ENCODE results near the gene SYNDIG1.

The SYNDIG1 gene

DNA sequence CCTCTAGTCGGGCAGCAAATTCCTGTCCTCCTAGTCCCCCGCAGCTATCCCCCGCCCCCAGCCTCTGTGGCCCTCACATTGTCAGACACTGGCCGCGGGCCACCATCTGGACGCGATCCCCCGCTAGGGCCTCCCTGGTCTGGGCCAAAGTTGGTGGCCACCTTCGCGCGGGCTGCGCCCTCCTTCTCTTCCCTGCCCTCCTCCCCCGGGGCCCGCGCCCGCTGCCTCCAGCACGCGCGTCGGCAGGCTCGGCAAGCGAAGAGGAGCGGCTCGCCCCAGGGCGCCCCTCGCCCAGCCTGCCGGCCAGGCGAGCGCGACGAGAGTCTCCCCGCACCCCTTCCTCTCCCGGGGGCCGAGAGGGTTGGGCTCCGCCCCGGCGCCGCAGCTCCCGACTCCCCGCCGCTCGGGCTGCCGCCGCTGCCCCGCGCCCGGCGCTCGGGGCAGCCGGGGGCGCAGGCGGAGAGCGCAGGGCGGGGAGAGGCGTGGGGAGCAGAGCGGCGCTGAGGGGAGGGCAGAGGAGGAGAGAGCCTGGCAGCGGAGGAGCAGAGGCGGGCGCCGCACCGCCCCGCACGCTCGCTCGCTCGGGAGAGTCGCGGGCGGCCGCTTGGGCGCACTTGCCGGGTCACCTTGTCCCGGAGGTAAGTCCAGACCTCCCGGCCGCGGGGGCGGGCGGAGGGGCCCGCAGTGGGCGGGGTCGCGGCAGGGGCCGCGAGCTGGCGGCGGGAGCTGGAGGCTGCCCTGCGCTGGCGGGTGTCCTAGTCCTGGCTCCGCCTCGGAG, at the start of gene SYNDIG1:
Gene SYNDIG1, plus strand, starts transcription at position 514 of the 778 bp plus-strand sequence. CDS start 73,469 bp downstream, outside the sequence.
- DNase-seq: no peak

DNA sequence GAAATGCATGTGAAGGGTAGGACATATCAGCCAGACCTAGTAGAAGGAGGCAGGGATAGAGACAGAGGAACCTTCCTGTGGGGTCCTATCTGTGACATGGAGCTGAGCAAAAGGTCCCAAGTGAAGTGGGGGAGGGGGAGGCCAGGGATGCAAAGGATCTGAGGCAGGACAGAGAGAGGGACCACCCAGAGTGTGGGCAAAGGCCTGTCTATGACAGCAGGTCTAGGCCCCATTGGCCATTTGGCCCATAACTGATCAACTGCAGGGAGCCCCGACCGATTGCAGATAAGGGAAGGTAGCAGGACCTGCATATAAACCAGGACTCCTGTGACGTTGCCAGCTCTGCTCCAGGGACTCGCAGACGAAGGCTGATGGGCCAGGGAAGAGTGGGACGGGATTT, 49.6 kb upstream of the SYNDIG1 start:
- no peak for DNase-seq

DNA sequence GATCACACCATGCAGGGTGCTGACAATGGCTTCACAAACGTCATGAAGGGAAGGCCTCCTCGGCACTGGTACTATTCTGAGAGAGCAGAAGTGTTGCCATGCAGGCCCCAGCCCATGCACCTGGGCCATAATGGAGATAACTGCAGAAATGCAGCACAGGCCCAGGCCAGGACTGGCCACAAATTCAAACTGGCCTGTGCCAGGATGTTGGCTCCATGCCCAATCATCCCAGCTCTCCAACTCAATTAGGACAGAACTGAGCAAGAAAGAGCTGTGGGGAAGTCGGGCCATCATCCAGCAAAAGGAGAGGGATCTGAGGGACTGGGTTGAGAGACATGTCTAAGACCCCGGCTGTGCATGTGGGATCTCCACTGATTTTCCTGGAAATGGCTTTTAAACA, 48.9 kb upstream of the SYNDIG1 start:
- DNase-seq: no peak

DNA sequence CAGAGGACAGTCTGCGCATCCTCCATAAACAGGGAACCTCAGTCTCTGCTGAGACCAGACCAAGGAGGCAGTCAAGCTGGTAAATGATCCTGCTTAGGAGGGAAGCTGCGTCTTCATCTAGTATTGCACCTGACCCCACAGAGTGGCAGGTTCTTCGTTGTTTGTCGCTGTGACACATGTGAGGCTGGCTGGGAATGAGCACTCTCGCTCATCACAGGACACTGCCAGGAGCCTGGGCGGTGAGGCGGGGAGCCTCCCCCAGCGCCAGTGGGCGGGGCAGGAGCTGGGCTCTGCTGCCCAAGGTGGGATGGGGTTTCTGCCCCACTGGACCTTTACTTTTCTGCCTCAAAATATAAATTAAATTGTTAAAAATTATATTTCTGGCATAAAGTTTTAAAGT, 48.4 kb upstream of the SYNDIG1 start:
- no peak for DNase-seq

DNA sequence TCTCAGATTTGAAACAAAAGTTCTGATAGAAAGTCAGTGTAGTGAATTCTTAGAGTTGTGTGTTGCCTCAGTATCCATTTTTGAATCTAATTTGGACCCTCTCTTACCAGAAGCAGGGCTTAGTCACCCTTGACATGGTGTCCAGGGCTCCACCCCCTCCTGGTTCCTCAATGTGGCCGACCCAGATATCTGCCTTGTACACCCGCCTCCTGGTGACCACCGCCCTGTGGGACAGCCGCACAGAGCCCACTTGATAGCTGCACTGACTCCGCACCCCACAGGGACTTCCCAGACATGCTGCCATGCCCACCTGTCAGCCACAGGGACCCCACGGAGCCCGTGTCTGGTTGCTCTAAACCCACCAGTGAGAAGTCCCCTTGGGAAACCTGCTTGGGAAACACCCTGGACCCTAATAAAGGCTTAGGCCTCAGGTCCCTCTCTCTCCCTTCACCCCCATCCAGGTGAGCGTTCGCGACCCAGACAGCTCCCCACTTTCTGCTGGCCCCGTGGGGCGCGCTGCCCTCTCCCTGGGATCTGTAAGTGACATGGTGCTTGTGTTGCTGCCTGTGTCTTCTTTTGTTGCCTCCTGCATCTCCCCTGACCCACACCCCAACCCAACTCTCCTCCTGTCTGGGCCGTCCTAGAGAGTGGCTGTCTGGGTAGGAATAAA, 47.2 kb upstream of the SYNDIG1 start:
- no peak for DNase-seq

DNA sequence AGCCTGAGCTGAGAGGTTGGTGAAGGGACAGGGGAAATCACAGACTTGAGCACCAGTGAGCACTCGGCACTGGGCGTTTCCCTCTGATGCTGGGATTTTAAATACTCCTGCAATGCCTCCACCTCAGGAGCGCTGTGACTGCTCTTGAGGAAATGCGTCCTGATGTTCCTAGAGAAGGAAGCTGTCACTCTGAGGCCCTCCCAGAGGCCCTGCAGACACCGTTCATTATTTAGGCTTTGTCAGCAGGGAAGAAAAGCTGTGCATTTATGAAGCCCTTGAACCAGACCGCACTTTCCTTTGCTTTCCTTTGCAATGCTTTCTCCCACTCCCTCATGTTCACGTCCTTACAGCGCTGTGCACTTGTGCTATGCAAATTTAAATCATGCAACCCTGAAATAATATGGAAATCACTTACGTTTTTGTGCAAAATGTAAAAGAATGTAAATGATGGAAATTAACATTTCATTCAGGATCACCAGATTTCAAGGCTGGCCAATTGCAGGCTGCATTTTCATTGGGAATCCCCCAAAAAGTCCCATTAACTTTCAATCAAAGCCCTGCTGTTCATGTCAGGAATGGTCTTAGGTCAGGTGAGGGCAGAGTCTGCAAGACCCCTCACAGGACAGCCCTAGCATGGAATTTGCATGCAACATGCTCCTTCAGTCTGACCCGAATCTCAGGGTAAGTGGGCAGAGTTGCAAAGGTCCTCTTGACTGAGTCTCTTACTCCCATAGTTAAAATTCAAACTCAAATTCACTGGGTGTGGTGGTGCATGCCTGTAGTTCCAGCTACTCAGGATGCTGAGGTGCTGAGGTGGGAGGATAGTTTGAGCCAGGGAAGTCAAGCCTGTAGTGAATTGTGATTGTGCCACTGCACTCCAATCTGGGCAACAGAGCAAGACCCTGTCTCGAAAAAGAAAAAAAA, 45.8 kb upstream of the SYNDIG1 start:
- no peak for DNase-seq

DNA sequence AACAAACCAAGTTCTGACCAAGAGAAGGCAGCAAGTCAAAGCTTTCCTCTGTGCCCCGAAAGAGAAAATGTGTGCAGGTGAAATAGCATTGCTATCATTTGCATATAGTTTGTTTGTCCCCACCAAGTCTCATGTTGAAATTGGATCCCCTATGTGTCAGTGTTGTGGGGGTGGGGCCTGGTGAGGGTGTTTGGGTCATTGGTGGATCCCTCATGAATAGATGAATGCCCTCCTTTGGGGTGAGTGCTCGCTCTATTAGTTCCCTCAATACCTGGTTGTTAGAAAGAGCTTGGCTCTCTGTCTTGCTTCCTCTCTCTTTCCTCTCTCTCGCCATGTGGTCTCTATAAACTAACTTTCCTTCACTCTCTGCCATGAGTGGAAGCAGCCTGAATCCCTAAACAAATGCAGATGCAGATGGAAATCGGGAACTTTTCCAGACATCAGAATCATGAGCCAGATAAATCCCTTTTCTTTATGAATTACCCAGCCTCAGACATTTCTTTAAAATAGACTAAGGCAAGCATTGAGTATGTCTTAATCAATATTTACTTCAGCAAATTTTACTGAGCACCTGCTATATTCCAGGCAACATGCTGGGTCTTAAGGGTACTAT, 43.8 kb upstream of the SYNDIG1 start:
- DNase-seq: no peak

DNA sequence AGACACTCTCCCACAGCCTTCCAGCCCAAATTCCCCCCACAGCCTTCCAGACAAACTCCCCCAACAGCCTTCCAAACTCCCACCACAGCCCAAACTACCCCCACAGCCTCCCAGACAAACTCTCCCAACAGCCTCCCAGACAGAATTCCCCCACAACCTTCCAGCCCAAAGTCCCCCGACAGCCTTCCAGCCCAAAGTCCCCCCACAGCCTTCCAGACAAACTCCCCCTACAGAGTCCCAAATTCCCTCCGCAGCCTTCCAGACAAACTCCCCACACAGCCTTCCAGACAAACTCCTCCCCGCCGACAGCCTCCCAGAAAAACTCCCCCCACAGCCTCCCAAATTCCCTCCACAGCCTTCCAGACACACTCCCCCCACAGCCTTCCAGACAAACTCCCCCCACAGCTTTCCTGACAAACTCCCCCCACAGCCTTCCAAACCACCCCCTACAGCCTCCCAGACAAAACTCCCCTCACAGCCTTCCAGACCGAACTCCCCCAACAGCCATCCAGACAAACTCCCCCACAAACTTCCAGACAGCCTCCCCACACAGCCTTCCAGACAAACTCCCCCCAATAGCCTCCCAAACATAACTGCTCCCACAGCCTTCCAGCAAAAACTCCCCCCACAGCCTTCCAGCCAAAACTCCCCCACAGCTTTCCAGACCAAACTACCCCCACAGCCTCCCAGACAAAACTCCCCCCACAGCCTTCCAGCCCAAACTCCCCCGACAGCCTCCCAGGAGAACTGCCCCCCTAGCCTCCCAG, 38.0 kb upstream of the SYNDIG1 start:
- DNase-seq: no peak

DNA sequence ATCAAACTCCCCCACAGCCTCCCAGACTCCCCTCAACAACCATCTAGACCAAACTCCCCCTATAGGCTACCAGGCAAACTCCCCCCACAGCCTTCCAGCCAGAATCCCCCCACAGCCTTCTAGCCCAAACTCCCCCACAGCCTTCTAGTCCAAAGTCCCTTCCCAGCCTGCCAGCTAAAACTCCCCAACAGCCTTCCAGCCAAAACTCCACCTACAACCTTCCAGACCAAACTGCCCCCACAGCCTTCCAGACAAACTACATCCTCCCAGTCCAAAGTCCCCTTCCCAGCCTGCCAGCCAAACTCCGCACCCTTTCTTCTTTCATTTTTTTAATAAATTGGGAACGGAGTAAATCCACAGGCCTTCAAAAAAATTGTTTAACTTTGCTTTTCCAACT, 37.4 kb upstream of the SYNDIG1 start:
- DNase-seq: no peak

DNA sequence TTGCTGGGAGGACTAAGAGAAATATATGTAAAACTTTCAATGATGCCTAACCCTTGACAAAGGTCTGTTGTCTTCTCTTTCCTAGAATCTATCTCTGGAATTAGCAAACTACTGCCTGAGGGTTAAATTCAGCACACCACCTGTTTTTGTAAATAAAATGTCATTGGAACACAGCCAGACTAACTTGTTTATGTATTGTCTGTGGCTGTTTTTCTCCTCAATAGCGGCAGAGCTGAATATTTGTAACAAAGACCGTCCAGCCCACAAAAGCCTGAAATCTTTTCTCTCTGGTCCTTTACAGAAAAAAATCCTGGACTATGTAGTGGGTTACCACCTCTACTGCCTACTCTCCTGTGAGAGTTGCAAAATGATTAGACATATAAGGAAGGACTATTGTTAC, 33.3 kb upstream of the SYNDIG1 start:
- DNase-seq: no peak

DNA sequence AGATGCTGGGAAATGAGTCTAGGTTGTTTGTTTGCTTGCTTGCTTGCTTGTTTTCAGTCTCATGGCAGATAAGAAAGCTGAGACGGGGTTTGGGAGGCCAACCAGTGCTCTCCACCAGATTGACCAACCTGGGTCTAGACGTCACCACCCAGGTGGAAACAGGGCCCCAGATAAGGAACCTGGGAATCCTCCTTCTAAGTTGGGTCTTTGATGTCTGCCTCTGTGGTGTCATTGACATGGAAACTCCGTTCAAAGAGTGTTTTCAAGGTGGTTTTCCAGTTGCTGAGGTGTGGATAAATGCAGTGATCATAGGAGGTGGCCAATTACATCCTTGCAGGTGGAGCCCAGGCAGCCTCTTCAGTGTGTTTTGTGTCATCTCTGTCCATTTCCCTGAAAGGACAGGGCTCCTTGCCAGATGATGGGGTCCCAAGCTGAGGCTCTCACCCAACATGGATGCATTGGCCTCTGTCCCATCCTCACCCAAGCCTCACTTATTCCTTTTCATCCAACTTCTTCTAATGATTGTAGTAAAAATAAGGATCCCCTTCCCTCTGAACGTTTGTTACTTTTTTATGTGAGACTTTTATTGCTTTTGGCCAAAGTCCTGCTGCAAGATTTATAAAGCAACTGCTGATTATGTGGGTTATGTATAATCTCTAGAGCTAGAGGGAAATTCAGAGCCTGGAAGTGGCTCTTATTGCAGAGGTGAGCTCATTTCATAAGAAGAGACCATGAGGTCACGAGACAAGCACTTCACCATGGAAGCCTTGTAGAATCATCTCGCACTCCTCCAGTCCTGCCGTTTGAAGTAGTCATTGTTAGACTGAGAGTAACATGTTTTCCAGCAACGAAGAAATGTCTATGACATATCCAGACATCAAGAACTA, 32.0 kb upstream of the SYNDIG1 start:
- DNase-seq: no peak

DNA sequence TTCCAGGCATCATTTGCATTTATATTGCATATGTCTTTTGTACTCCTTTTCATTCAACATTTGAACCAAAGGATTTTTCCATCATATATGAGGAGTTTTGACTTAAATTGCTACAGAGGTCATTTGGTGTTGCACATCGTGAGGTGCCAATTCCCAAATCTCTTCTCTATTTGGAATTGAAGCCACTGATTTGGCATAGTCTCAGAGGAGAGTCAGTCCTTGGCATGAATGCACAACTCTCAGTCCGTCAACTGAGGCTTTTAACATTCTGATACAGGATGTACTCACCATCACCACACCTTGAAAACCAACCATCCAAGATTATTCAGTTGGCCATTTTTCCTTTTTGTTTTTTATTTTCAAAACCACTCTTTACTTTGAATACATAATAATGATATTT, 31.1 kb upstream of the SYNDIG1 start:
- DNase-seq: no peak

DNA sequence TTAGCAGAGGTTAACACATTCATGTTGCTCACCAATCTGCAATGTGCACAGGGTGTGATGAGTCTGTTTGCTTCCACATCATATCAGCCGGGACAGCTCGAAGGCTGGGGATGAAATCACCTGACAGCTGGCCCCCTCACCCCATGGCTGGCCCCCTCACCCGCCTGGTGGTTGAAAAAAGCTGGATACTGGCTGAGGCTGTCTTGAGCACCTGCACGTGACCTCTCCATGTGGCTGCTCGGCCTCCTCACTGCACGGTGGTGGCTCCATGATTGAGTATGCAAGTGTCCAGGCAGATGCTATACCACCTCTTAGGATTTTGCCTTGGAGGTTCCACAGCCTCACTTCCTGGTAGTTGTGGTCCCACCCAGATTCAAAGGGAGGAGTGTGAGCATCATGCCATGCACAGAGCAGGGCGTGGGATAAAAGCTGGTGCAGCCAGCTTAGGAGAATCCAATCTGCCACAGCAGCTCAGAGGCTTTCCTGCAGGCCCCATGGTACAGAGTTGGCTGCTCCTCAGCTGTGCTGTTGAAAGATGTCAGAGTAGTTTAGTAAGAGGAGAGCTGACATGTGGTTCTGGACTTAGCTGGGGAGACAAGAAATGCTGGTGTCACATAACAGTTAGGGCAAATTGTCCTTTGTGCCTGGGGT, 29.6 kb upstream of the SYNDIG1 start:
- no peak for DNase-seq

DNA sequence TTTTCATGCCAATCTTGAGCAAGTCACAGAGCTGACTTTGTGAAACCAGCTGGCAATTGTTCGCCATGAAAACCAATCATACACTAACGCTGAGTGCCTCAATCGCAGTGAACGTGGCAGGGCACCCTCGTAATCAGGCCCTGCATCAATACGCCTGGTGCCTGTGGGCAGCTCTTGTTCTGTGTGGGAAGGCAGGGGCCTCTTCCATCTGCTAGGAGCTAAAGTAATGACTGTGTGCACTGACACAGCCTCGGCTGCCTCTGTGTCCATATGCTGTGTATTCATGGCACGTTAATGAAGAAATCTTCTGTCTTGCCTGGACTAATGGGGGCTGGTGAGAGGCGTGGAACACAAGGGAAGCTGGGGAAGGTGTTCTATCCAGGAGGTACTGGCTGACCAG, 27.8 kb upstream of the SYNDIG1 start:
- no peak for DNase-seq

DNA sequence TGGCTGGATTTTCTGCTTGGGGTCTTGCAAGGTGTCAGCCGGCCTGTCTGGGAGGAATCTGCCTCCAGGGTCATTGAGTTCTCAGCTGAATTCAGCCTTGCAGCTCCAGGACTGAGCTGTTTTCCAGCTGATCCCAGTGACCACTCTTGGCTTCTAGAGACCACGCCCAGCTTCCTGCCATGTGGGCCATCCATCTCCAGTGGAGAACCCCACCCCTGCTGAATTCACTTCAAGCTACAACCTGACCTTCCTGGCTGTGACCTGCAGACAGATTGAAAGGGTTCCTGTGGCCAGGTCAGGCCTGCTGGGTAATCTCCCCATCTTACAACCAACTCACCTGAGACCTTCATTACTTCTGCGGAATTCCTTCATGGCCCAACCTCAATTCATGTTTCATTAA, 26.5 kb upstream of the SYNDIG1 start:
- DNase-seq: no peak

DNA sequence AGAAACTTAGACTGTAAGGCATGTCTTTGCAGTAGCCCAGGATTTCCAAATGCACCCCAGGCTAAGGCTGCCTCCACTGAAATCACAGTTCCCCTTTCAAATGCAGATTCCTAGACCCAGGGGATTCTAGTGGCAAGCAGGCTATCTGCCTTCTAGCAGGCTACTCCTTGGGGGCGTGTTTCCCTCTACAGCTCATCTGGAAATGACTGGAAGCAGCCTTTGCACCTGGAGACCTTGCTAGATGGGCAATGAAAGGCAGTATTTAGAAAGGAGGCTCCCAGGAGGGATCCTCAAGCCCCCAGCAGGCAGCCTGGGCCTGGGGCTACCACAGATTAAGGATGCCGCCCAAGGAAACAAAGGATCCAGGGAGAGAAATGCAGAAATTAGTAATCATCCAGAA, 26.0 kb upstream of the SYNDIG1 start:
- DNase-seq: no peak

DNA sequence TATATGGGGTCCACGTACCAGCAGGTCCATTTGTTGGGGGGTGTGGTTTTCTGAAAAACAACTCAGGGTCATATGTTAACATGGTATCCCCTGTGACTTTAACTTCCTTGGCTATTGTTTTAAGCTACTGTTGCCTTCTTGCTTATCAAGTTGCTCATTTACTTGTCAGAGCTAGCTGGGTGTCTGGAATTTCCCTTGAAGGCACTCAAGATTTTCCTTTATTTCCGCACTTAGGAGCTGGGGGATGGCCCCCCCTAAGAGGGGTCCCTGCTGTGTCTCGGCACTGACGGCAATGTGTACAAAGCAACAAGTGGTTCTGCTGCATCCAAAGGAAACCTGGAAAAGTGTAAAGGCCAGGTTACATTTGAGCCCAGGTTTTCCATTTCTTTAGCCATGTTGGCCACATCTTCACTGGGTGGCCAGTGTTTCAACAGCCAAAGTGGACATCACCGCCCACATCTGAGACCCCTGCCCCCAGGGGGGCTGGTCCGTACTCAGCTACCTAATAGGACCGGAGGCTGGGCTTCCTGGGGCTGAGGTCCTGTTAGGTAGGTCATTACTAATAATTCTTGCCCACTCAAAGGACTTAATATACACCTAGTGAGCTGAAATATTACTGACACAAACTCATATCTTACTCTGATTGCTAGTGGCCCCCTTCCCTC, 24.8 kb upstream of the SYNDIG1 start:
- DNase-seq: no peak

DNA sequence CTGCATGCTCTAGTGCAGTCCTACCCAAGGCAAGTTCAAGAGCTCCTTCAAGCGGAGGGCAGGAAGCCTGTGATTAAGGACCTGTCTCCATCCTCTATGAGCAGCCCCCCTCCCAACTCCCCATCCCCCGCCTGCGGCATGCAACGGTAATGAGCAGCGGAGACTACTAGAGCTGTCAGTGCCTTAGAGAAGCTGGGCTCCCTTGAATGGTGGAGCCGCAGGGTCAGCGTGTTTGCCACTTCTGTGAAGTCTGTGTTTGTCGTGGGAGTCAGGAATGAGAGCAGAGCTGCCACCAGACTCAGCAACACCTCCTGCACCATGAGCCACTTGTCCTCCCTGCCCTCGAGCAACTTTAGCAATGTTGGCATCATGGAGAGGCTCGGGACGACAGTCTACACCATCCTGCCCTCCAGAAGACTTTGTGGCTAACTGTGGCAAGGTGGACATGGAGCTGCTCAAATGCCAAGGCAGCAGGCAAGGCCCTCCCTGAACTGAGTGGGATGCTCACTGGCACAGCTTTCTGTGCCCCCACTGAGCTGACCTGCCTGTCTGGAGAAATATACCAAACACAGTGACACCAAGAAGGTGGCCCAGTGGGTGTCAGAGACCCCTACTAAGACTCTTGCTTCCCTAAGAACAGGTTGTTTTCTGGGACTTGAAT, 23.8 kb upstream of the SYNDIG1 start:
- no peak for DNase-seq

DNA sequence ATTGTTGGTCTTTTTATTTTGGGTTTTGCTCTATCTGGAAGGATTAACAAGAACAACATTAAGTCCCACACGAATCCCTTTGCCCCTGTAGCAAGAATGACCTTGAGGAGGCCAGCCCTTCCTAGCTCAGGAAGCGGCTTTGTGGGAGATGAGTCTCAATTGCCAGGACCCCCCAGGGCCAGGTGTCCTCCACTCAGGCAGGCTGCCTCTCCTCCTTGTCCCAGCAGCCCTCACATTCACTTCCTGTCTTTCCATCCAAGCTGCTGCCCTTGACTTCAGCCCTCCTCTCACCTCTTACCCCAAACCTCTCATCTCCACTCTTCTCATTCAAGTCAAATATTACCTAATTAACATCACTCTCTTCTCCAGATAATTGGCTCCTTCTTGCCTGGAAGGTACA, 22.6 kb upstream of the SYNDIG1 start:
- no peak for DNase-seq

DNA sequence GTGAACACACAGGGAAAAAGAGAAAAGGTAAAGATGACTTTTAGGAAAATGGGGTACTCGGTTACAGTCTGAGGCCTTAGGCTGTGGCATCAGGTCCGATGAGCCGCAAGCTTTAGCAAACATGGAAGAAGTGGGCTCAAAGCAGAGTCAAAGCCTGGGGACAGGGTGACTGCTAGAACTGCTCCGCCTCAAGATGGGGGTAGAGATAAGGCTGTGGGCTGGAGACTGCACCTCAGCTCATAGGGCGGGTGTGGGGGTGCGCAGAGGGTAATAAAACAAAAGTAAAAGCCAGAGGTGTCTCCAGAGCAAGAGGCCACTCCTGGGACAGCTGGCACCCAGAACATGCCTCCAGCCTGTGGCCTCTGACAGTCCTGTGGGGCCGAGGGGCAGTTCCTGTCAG, 21.3 kb upstream of the SYNDIG1 start:
- DNase-seq: no peak

All from activated gamma-delta T cell treated with Interleukin-2 at 50 U/mL for 16 hours (primary cell).